ENCODE measurements around the gene DGKD. TPM values are rescaled to one million over a fixed set of nuclear protein-coding genes. Genes with fewer than 3 reads are reported as not detected.

The DGKD gene
- total and polyA plus RNA-seq, 10 of the 15 experiments (the other 5 are each of a cell fraction or from before 2014, with no cell fraction given) = 2.7 to 81.9 (median 27.0) TPM

GRCh38 chr2:233477548-233478433, 123.5 kb downstream of the DGKD start:
- in situ Hi-C loops (cut with MboI) = no loop called here
- ChIA-PET SMC1A (ENCODE audit: uncharacterized antibody, unreplicated experiment) (interaction anchor here (1.0 kb wide), 1 partner anchor 43 kb away, joined by 3 read pairs; no protein-coding TSS in a partner anchor), POLR2A (no interaction called here), RAD21 (ENCODE audit: unreplicated experiment) (no interaction called here), CTCF (no interaction called here)
- no peak for DNase-seq (ENCODE audit: low read depth, low spot score)
- Histone ChIP-seq H3K4me3 (no peak overlapping the region), H3K36me3 (ENCODE audit: control insufficient read depth in 2 of 2, insufficient read depth in 2 of 2, low read length in 1 of 2) (peaks cover 0 to 3% of the 10 kb centered on the region in 2 experiments; a peak in 3 of 4 replicates), H4K20me1 (ENCODE audit: control insufficient read depth, insufficient read depth) (no peaks in the 10 kb centered on the region), H3K9ac (ENCODE audit: control insufficient read depth, insufficient read depth, low read length) (no peak overlapping the region), H3K79me2 (ENCODE audit: control insufficient read depth, insufficient read depth, low read length) (no peaks in the 10 kb centered on the region), H3K27ac (ENCODE audit: control insufficient read depth, insufficient read depth) (no peak overlapping the region), H3K27me3 (replicated peaks in 1 of 2; ENCODE audit: control insufficient read depth in 2 of 2, insufficient read depth in 2 of 2, low read length in 1 of 2) (no peaks in the 10 kb centered on the region), H2AFZ (ENCODE audit: control insufficient read depth, low read depth, low read length) (no peak overlapping the region), H3K4me1 (ENCODE audit: control insufficient read depth, insufficient read depth, low read length) (no peaks in the 10 kb centered on the region), H3K9me3 (replicated peaks; ENCODE audit: control insufficient read depth, insufficient read depth, low read length) (no peaks in the 10 kb centered on the region), H3K4me2 (ENCODE audit: control insufficient read depth, insufficient read depth) (no peak overlapping the region)
- no TSS peak for BruUV-seq (replicated peaks)
- 93% methylated on average over 29 of the region's 29 CpGs for WGBS (ENCODE audit: insufficient coverage, insufficient replicate concordance, low lambda C conversion rate, missing lambda C conversion rate)
- intact Hi-C loops (cut with micrococcal nuclease; ENCODE audit: unreplicated experiment) = no loop called here
- FAIRE-seq = no peak
- ATAC-seq = no peak
- TF ChIP-seq IKZF1 (conservative IDR thresholded peaks at IDR 0.05) = no peak
- TF ChIP-seq EZH2 (IDR thresholded peaks at IDR 0.05; ENCODE audit: borderline replicate concordance, control insufficient read depth, low read depth, low read length) = no peak
- no peak for TF ChIP-seq SIN3A (IDR thresholded peaks at IDR 0.05; ENCODE audit: low read depth, low read length)
- TF ChIP-seq, protein P1, sequence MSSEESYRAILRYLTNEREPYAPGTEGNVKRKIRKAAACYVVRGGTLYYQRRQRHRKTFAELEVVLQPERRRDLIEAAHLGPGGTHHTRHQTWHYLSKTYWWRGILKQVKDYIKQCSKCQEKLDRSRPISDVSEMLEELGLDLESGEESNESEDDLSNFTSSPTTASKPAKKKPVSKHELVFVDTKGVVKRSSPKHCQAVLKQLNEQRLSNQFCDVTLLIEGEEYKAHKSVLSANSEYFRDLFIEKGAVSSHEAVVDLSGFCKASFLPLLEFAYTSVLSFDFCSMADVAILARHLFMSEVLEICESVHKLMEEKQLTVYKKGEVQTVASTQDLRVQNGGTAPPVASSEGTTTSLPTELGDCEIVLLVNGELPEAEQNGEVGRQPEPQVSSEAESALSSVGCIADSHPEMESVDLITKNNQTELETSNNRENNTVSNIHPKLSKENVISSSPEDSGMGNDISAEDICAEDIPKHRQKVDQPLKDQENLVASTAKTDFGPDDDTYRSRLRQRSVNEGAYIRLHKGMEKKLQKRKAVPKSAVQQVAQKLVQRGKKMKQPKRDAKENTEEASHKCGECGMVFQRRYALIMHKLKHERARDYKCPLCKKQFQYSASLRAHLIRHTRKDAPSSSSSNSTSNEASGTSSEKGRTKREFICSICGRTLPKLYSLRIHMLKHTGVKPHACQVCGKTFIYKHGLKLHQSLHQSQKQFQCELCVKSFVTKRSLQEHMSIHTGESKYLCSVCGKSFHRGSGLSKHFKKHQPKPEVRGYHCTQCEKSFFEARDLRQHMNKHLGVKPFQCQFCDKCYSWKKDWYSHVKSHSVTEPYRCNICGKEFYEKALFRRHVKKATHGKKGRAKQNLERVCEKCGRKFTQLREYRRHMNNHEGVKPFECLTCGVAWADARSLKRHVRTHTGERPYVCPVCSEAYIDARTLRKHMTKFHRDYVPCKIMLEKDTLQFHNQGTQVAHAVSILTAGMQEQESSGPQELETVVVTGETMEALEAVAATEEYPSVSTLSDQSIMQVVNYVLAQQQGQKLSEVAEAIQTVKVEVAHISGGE (CRISPR knock-in tag; IDR thresholded peaks at IDR 0.05) = no peak
- TF ChIP-seq EED (IDR thresholded peaks at IDR 0.05; ENCODE audit: low read depth) = no peak
- TF ChIP-seq BCL11A (IDR thresholded peaks at IDR 0.05; ENCODE audit: low read depth, low read length) = no peak
- no peak for TF ChIP-seq MXI1 (IDR thresholded peaks at IDR 0.05; ENCODE audit: low read depth, low read length)
- TF ChIP-seq ZBTB40 (IDR thresholded peaks at IDR 0.05; ENCODE audit: borderline replicate concordance) = no peak
- no peak for TF ChIP-seq NR2F1 (conservative IDR thresholded peaks at IDR 0.05)
- no peak for TF ChIP-seq RELA (IDR thresholded peaks at IDR 0.05; ENCODE audit: borderline replicate concordance, partially characterized antibody)
- no peak for TF ChIP-seq CREB1 (IDR thresholded peaks at IDR 0.05; ENCODE audit: low read depth)
- TF ChIP-seq REST (IDR thresholded peaks at IDR 0.05; ENCODE audit: low read depth, low read length) = no peak
